HFF-Myc (cell line): ENCODE measurements around the gene ALDH1A3.

Experiments
- DNase-seq: peaks from one replicate; pipeline ENCODE4 v3.0.0-alpha.2; 2011; ENCODE audit warnings: low read depth; ENCODE audit errors: extremely low read depth
- H3K4me3 ChIP-seq: replicated peaks from 2 replicates; pipeline ENCODE4 v1.5.1; 2011; ENCODE audit warnings: low read depth, mild to moderate bottlenecking, control low read depth, low read length
- CTCF ChIP-seq: IDR thresholded peaks from 2 replicates; pipeline ENCODE4 v1.5.1; 2012; ENCODE audit warnings: mild to moderate bottlenecking, low read depth, low read length, control low read depth; ENCODE audit errors: missing control alignments

The ALDH1A3 gene

GRCh38 chr15:100901296-100901695 is 21.7 kb downstream of the ALDH1A3 start:
- TF ChIP-seq CTCF: no peak
- DNase-seq: no peak
- H3K4me3 ChIP-seq: no peak overlapping the region

- DNase-seq: no peak
- TF ChIP-seq CTCF: no peak
- 0 out of 2 replicates have a peak overlapping the region, but pooled peaks have one; percentile 12 for H3K4me3 ChIP-seq
Measured at GRCh38 chr15:100901702-100902435, 22.2 kb downstream of the ALDH1A3 start.

GRCh38 chr15:100902436-100903167 is 23.0 kb downstream of the ALDH1A3 start:
- DNase-seq: peak; percentile 85
- TF ChIP-seq CTCF: no peak
- H3K4me3 ChIP-seq: 0 out of 2 replicates have a peak overlapping the region, but pooled peaks have one; percentile 12

DNA sequence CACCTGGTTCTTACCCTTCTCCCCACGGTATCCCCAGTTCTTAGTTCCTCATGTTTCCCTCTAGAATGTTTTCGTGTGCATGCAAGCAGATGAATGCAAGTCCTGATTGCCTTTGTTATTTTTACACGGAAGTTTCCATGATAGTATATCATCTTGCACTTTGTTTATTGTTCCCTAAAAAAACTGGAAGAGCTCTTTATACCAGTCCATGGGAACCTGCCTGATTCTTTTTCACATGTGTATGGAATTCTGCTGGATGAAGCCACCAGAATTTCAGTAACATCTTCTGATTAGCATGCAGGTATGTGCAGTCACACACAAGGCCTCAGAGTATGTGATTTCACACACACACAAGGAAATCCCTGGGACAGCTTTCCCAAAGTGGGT is 23.5 kb downstream of the ALDH1A3 start:
- DNase-seq: no peak
- H3K4me3 ChIP-seq: no peak overlapping the region
- TF ChIP-seq CTCF: no peak

- TF ChIP-seq CTCF: no peak
- no peak overlapping the region for H3K4me3 ChIP-seq
- no peak for DNase-seq
Measured at GRCh38 chr15:100905850-100906249, 26.2 kb downstream of the ALDH1A3 start.

- DNase-seq: no peak
Measured at GRCh38 chr15:100908466-100908865, 28.8 kb downstream of the ALDH1A3 start.

More at GRCh38 chr15:100908466-100908865, 28.8 kb downstream of the ALDH1A3 start:
- no peak overlapping the region for H3K4me3 ChIP-seq
- TF ChIP-seq CTCF: no peak
